Endothelial cell of umbilical vein (primary cell): ENCODE measurements around the gene HEYL. TPM values are rescaled to one million over a fixed set of nuclear protein-coding genes. Genes with fewer than 3 reads are reported as not detected.
A peak's percentile ranks its signal among the peaks of the same experiment; 100 is the strongest.

Experiments
- BruUV-seq: library from RNA; stranded (reverse); fragments of 400-500 nt; replicated peaks from 2 replicates; lab custom pipeline; 2021; lab: Mats Ljungman, UMichigan
- CTCF ChIA-PET: fragments of 300-600, 350-600 bp; sonication (Branson Sonifier 250); formaldehyde crosslinking; loops from one replicate; lab custom pipeline; 2021; ENCODE audit warnings: antibody characterized with exemption, inconsistent platforms; lab: Charles Lee
- POLR2A ChIA-PET: fragments of 300-600, 350-600 bp; sonication (Branson Sonifier 250); formaldehyde crosslinking; loops from one replicate; lab custom pipeline; 2021; ENCODE audit warnings: antibody characterized with exemption, inconsistent platforms; lab: Charles Lee
- DNase-seq: peaks from one replicate; pipeline ENCODE4 v3.0.0-alpha.2; 2011; ENCODE audit warnings: low read depth, low spot score
- FAIRE-seq: peaks from 2 replicates; lab custom pipeline; 2011; peaks lifted over from hg19 to GRCh38; lab: Jason Lieb, UNC
- H2AFZ ChIP-seq: 2 replicates; pipeline ENCODE4 v1.6.0; 2012; ENCODE audit warnings: low read depth, low read length, control low read depth, inconsistent platforms
- H3K27ac ChIP-seq: 2 replicates; pipeline ENCODE4 v1.5.1; 2011; ENCODE audit warnings: low read depth, mild to moderate bottlenecking, control low read depth, low read length, moderate library complexity; ENCODE audit not compliant: insufficient read depth
- H3K27me3 ChIP-seq, 2 experiments: 2 replicates each; pipeline versions ENCODE4 v1.6.0 to v1.6.1; 2011; ENCODE audit warnings: low read length in 2 of 2, mixed read lengths in 1 of 2; ENCODE audit not compliant: control insufficient read depth in 2 of 2, insufficient read depth in 2 of 2
- H3K36me3 ChIP-seq, 2 experiments: 2 replicates in 1 of 2; 3 replicates in 1 of 2; pipeline ENCODE4 v1.5.1; 2011; ENCODE audit warnings: low read length in 2 of 2, mild to moderate bottlenecking in 1 of 2, moderate library complexity in 1 of 2; ENCODE audit not compliant: control insufficient read depth in 2 of 2, insufficient read depth in 2 of 2; ENCODE audit errors: extremely low read depth in 1 of 2
- H3K4me1 ChIP-seq: 3 replicates; pipeline ENCODE4 v1.5.1; 2011; ENCODE audit warnings: mild to moderate bottlenecking, low read length; ENCODE audit not compliant: control insufficient read depth, insufficient read depth; ENCODE audit errors: extremely low read depth
- H3K4me2 ChIP-seq: 2 replicates; pipeline ENCODE4 v1.6.1; 2011; ENCODE audit warnings: low read length, control low read depth, mixed read lengths; ENCODE audit not compliant: insufficient read depth
- H3K4me3 ChIP-seq, 3 experiments: fragments of 200-600 bp in 1 of 3; sonication (generic), shearing (Covaris generic) in 1 of 3; replicated peaks in 1 of 3; 2 replicates each; pipeline ENCODE4 v1.5.1; 2011 to 2016; ENCODE audit warnings: control low read depth in 3 of 3, low read length in 3 of 3, mild to moderate bottlenecking in 2 of 3, inconsistent platforms in 1 of 3, low read depth in 1 of 3, moderate library complexity in 1 of 3; ENCODE audit not compliant: insufficient read depth in 1 of 3
- H3K79me2 ChIP-seq: 2 replicates; pipeline ENCODE4 v1.6.0; 2012; ENCODE audit warnings: low read length, inconsistent platforms; ENCODE audit not compliant: control insufficient read depth, insufficient read depth
- H3K9ac ChIP-seq: replicated peaks from 2 replicates; pipeline ENCODE3; 2011; ENCODE audit warnings: low read length, control low read depth; ENCODE audit not compliant: insufficient read depth; ENCODE audit errors: extremely low read depth
- H3K9me1 ChIP-seq: replicated peaks from 3 replicates; pipeline ENCODE4 v1.6.0; 2011; ENCODE audit warnings: mild to moderate bottlenecking, low read length; ENCODE audit not compliant: control insufficient read depth, insufficient read depth; ENCODE audit errors: extremely low read depth
- H3K9me3 ChIP-seq: replicated peaks from 2 replicates; pipeline ENCODE4 v1.5.1; 2012; ENCODE audit warnings: low read length, inconsistent platforms; ENCODE audit not compliant: control insufficient read depth, insufficient read depth
- H4K20me1 ChIP-seq: replicated peaks from 2 replicates; pipeline ENCODE3; 2011; ENCODE audit warnings: mild to moderate bottlenecking, low read length; ENCODE audit not compliant: control insufficient read depth, insufficient read depth; ENCODE audit errors: extremely low read depth
- EZH2 ChIP-seq: IDR thresholded peaks from 2 replicates; pipeline ENCODE4 v1.6.1; 2012; ENCODE audit warnings: borderline replicate concordance, low read depth, mild to moderate bottlenecking, moderate library complexity, low read length, inconsistent platforms; ENCODE audit not compliant: severe bottlenecking
- FOS ChIP-seq: IDR thresholded peaks from 2 replicates; pipeline ENCODE4 v1.6.1; 2011; ENCODE audit warnings: mild to moderate bottlenecking, low read length, moderate library complexity, borderline replicate concordance; ENCODE audit not compliant: insufficient read depth
- GATA2 ChIP-seq: IDR thresholded peaks from 2 replicates; pipeline ENCODE4 v1.7.0; 2011; ENCODE audit warnings: low read depth, mild to moderate bottlenecking, moderate library complexity, mixed read lengths, low read length; ENCODE audit not compliant: insufficient read length, insufficient read depth
- JUN ChIP-seq: IDR thresholded peaks from 2 replicates; pipeline ENCODE4 v1.6.1; 2011; ENCODE audit warnings: borderline replicate concordance, low read depth; ENCODE audit not compliant: insufficient read length, insufficient read depth
- MYC ChIP-seq: IDR thresholded peaks from one replicate; pipeline ENCODE4 v1.6.1; 2011; ENCODE audit warnings: mild to moderate bottlenecking, low read depth, low read length
- POLR2A ChIP-seq: IDR thresholded peaks from 2 replicates; pipeline ENCODE4 v1.6.1; 2012; ENCODE audit warnings: low read depth, mild to moderate bottlenecking, control low read depth, low read length
- POLR2AphosphoS5 ChIP-seq: IDR thresholded peaks from 2 replicates; pipeline ENCODE4 v1.6.1; 2012; ENCODE audit warnings: low read depth, mild to moderate bottlenecking, control low read depth, low read length, moderate library complexity; ENCODE audit not compliant: insufficient read depth
- dilution Hi-C: fragments of 300-500 bp; cut with MboI; formaldehyde crosslinking; loops from one replicate; pipeline ENCODE4 v1.15.0; 2019; ENCODE audit warnings: low sequenced_read_pairs; ENCODE audit not compliant: extremely low pct_ligation_motif_present
- intact Hi-C: fragments of 100-400 bp; cut with micrococcal nuclease; formaldehyde crosslinking; loops from one replicate; pipeline ENCODE4 v1.10.0; 2022
- polyA plus RNA-seq, 4 experiments: library from polyadenylated mRNA; depleted of rRNA in 3 of 4; stranded (reverse) in 3 of 4; unstranded in 1 of 4; fragments of >200 nt; gene quantifications; 2 replicates each; pipeline versions ENCODE4 v1.2.1 to v1.2.3, GENCODE V29; 2011 to 2012; ENCODE audit warnings: missing spikeins in 1 of 4
- total RNA-seq: library from RNA; stranded (reverse); gene quantifications from 2 replicates; pipeline ENCODE4 v1.2.3, GENCODE V29; 2021
- TF ChIP-seq, protein P1 (sequence below): IDR thresholded peaks from 2 replicates; pipeline ENCODE4 v1.6.1; 2011; ENCODE audit not compliant: insufficient read depth, insufficient read length
- TF ChIP-seq, protein P2 (sequence below), 2 donors: IDR thresholded peaks; 1 replicate in 1 of 2; 2 replicates in 1 of 2; pipeline ENCODE4 v1.5.1; 2011; ENCODE audit warnings: low read length in 2 of 2, mild to moderate bottlenecking in 2 of 2, moderate library complexity in 2 of 2, control low read depth in 1 of 2, inconsistent platforms in 1 of 2, low read depth in 1 of 2; ENCODE audit not compliant: insufficient read depth in 1 of 2; ENCODE audit errors: extremely low read depth in 1 of 2

HEYL gene
- total and polyA plus RNA-seq, 2 donors (not counting 3 experiments of a cell fraction or from before 2014, with no cell fraction given) = not detected

DNA sequence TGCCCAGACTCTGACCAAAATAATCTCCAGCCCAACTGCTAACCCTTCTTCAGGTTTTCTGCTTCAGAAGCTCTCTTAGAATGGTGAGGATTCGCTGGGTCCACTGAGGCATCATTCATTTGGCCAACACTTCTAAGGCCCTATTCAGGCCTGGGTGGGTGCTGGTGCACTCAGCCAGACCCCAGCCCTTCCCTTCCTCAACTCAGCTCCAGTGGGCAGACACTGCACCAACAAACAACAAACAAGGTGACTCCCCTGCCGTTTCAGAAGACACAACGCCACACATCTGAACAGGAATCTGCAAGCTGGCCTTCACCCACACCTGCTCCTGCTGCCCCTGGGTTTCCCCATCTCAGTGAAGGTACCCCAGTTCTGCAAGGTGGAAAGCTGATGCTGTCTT lies 6.0 kb downstream of the HEYL start:
- Histone ChIP-seq H3K9ac (no peak overlapping the region), H3K9me3 (no peaks in the 10 kb centered on the region), H3K4me1 (no peaks in the 10 kb centered on the region), H3K4me2 (no peak overlapping the region), H3K4me3 (no peak overlapping the region), H3K9me1 (no peaks in the 10 kb centered on the region), H2AFZ (no peak overlapping the region), H4K20me1 (no peaks in the 10 kb centered on the region), H3K27ac (no peak overlapping the region), H3K79me2 (no peaks in the 10 kb centered on the region), H3K27me3 (peaks cover 65 to 76% of the 10 kb centered on the region in 2 experiments), H3K36me3 (no peaks in the 10 kb centered on the region)
- TF ChIP-seq, protein P1, sequence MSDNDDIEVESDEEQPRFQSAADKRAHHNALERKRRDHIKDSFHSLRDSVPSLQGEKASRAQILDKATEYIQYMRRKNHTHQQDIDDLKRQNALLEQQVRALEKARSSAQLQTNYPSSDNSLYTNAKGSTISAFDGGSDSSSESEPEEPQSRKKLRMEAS = no peak
- no peak for TF ChIP-seq FOS
- peak; percentile 52 for TF ChIP-seq EZH2
- no peak for TF ChIP-seq MYC
- TF ChIP-seq GATA2 = no peak
- TF ChIP-seq POLR2AphosphoS5 = no peak
- TF ChIP-seq POLR2A = no peak
- no peak for TF ChIP-seq JUN
- TF ChIP-seq, protein P2, sequence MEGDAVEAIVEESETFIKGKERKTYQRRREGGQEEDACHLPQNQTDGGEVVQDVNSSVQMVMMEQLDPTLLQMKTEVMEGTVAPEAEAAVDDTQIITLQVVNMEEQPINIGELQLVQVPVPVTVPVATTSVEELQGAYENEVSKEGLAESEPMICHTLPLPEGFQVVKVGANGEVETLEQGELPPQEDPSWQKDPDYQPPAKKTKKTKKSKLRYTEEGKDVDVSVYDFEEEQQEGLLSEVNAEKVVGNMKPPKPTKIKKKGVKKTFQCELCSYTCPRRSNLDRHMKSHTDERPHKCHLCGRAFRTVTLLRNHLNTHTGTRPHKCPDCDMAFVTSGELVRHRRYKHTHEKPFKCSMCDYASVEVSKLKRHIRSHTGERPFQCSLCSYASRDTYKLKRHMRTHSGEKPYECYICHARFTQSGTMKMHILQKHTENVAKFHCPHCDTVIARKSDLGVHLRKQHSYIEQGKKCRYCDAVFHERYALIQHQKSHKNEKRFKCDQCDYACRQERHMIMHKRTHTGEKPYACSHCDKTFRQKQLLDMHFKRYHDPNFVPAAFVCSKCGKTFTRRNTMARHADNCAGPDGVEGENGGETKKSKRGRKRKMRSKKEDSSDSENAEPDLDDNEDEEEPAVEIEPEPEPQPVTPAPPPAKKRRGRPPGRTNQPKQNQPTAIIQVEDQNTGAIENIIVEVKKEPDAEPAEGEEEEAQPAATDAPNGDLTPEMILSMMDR (IDR thresholded peaks at IDR 0.05; ENCODE audit: extremely low read depth in 1 of 2, insufficient read depth in 1 of 2, low read depth in 1 of 2, low read length in 2 of 2) = no peak
- no peak for FAIRE-seq
- ChIA-PET POLR2A (interaction anchor here (0.6 kb wide), 1 partner anchor 27 kb away, joined by 5 read pairs; no protein-coding TSS in a partner anchor), CTCF (interaction anchor here (1.1 to 3.1 kb wide), 2 partner anchors 24 to 27 kb away, joined by 6 to 14 read pairs; no protein-coding TSS in a partner anchor)
- intact Hi-C loops (no loop called here), dilution Hi-C loops (no loop called here)
- no peak for DNase-seq
- BruUV-seq = no TSS peak
